ENCODE results near the gene ASIC3.
"Not testable (repeated sequence)": the region's sequence is repeated elsewhere in the genome, so short reads cannot be mapped to it uniquely, and the experiment has no call there.

The ASIC3 gene

GRCh38 chr7:151012911-151013347 is 35.4 kb upstream of the ASIC3 start:
- peak overlapping the region; percentile 15 for H3K4me3 ChIP-seq (ENCODE audit: low read length)
- no peak for DNase-seq (ENCODE audit: low read depth, low spot score)

GRCh38 chr7:151013356-151013732 is 35.0 kb upstream of the ASIC3 start:
- no peak for DNase-seq (ENCODE audit: low read depth, low spot score)
- H3K4me3 ChIP-seq (ENCODE audit: low read length): peak overlapping the region; percentile 67

- peak; percentile 93 for DNase-seq (ENCODE audit: low read depth, low spot score)
- H3K4me3 ChIP-seq (ENCODE audit: low read length): peak overlapping the region; percentile 67
Measured at GRCh38 chr7:151013733-151014497, 34.4 kb upstream of the ASIC3 start.

GRCh38 chr7:151014950-151015349 is 33.4 kb upstream of the ASIC3 start:
- peak; percentile 38 for DNase-seq (ENCODE audit: low read depth, low spot score)
- no peak overlapping the region for H3K4me3 ChIP-seq (ENCODE audit: low read length)

GRCh38 chr7:151015967-151016366 is 32.4 kb upstream of the ASIC3 start:
- no peak overlapping the region for H3K4me3 ChIP-seq (ENCODE audit: low read length)
- DNase-seq (ENCODE audit: low read depth, low spot score): no peak

GRCh38 chr7:151016505-151016904 is 31.8 kb upstream of the ASIC3 start:
- no peak overlapping the region for H3K4me3 ChIP-seq (ENCODE audit: low read length)
- DNase-seq (ENCODE audit: low read depth, low spot score): no peak

- H3K4me3 ChIP-seq (ENCODE audit: low read length): no peak overlapping the region
- DNase-seq (ENCODE audit: low read depth, low spot score): no peak
Measured at GRCh38 chr7:151016942-151017341, 31.4 kb upstream of the ASIC3 start.

- H3K4me3 ChIP-seq (ENCODE audit: low read length): peak overlapping the region; percentile 45
- no peak for DNase-seq (ENCODE audit: low read depth, low spot score)
Measured at GRCh38 chr7:151017370-151017952, 30.9 kb upstream of the ASIC3 start.

GRCh38 chr7:151017953-151018420 is 30.3 kb upstream of the ASIC3 start:
- H3K4me3 ChIP-seq (ENCODE audit: low read length): peak overlapping the region; percentile 45
- DNase-seq (ENCODE audit: low read depth, low spot score): peak; percentile 72

- peak overlapping the region; percentile 45 for H3K4me3 ChIP-seq (ENCODE audit: low read length)
- no peak for DNase-seq (ENCODE audit: low read depth, low spot score)
Measured at GRCh38 chr7:151018421-151019129, 29.8 kb upstream of the ASIC3 start.

GRCh38 chr7:151019130-151019447 is 29.2 kb upstream of the ASIC3 start:
- DNase-seq (ENCODE audit: low read depth, low spot score): no peak
- no peak overlapping the region for H3K4me3 ChIP-seq (ENCODE audit: low read length)

GRCh38 chr7:151020231-151020630 is 28.1 kb upstream of the ASIC3 start:
- no peak overlapping the region for H3K4me3 ChIP-seq (ENCODE audit: low read length)
- DNase-seq (ENCODE audit: low read depth, low spot score): no peak

- no peak overlapping the region for H3K4me3 ChIP-seq (ENCODE audit: low read length)
- DNase-seq (ENCODE audit: low read depth, low spot score): no peak
Measured at GRCh38 chr7:151023232-151023631, 25.1 kb upstream of the ASIC3 start.

- no peak within 1 kb of the TSS for H3K4me3 ChIP-seq (ENCODE audit: low read length)
- no peak for DNase-seq (ENCODE audit: low read depth, low spot score)
Measured at GRCh38 chr7:151024435-151025056, 23.8 kb upstream of the ASIC3 start, which contains the start of gene ATG9B. TSS of gene ATG9B (minus strand) at chr7:151024494. CDS start at chr7:151024423, 71 bp downstream.

GRCh38 chr7:151025924-151026671 is 22.2 kb upstream of the ASIC3 start:
- no peak overlapping the region for H3K4me3 ChIP-seq (ENCODE audit: low read length)
- no peak for DNase-seq (ENCODE audit: low read depth, low spot score)

GRCh38 chr7:151026771-151027727 is 21.3 kb upstream of the ASIC3 start:
- DNase-seq (ENCODE audit: low read depth, low spot score): not testable (repeated sequence)
- H3K4me3 ChIP-seq (ENCODE audit: low read length): peak overlapping the region; percentile 82; the same call in 1 of the 2 replicates

- peak overlapping the region; percentile 82 for H3K4me3 ChIP-seq (ENCODE audit: low read length)
- DNase-seq (ENCODE audit: low read depth, low spot score): not testable (repeated sequence)
Measured at GRCh38 chr7:151027728-151028130, 20.6 kb upstream of the ASIC3 start.

Measured in Jurkat, Clone E6-1 (cell line).